Testis (tissue), 2 donors: Measurements from ENCODE around the gene SLC25A26.

Experiments
- CTCF ChIP-seq, 3 experiments: fragments of 450-650 bp in 2 of 3; fragments of 200-600 bp in 1 of 3; sonication (generic) in 1 of 3; IDR thresholded peaks; one replicate each; pipeline ENCODE4 v1.5.1; 2016 to 2019; ENCODE audit warnings: antibody characterized with exemption in 3 of 3, mild to moderate bottlenecking in 2 of 3, moderate library complexity in 1 of 3
- POLR2A ChIP-seq: fragments of 450-650 bp; IDR thresholded peaks from one replicate; pipeline ENCODE4 v1.6.1; 2017; ENCODE audit warnings: antibody characterized with exemption, mild to moderate bottlenecking, moderate library complexity

- TF ChIP-seq CTCF (IDR thresholded peaks at IDR 0.05), result no peak
- TF ChIP-seq POLR2A, result no peak
These were observed 38.6 kb upstream of the SLC25A26 start for GRCh38 chr3:66182246-66182645.
